Stomach (tissue), 4 donors: Measurements from ENCODE around the gene DTNBP1.

ENCODE experiments used
- EP300 ChIP-seq: sonication (generic); formaldehyde crosslinking; IDR thresholded peaks from one replicate; pipeline ENCODE4 v1.6.1; 2017; ENCODE audit warnings: antibody characterized with exemption
- POLR2A ChIP-seq, 4 donors: fragments of 450-650 bp; IDR thresholded peaks; one replicate each; pipeline ENCODE4 v1.6.1; 2016; ENCODE audit warnings: antibody characterized with exemption in 4 of 4, control low read depth in 2 of 4, mild to moderate bottlenecking in 1 of 4, moderate library complexity in 1 of 4
- POLR2AphosphoS5 ChIP-seq, 3 donors: sonication (generic); formaldehyde crosslinking; IDR thresholded peaks; one replicate each; pipeline ENCODE4 v1.6.1; 2016; ENCODE audit warnings: antibody characterized with exemption in 3 of 3
- TF ChIP-seq, protein P1 (sequence below), 7 experiments: fragments of 450-650 bp in 4 of 7; fragments of 200-600 bp in 3 of 7; sonication (generic) in 3 of 7; IDR thresholded peaks; one replicate each; pipeline ENCODE4 v1.5.1; 2016 to 2019; ENCODE audit warnings: antibody characterized with exemption in 7 of 7, control low read depth in 2 of 7, mild to moderate bottlenecking in 1 of 7

DNA sequence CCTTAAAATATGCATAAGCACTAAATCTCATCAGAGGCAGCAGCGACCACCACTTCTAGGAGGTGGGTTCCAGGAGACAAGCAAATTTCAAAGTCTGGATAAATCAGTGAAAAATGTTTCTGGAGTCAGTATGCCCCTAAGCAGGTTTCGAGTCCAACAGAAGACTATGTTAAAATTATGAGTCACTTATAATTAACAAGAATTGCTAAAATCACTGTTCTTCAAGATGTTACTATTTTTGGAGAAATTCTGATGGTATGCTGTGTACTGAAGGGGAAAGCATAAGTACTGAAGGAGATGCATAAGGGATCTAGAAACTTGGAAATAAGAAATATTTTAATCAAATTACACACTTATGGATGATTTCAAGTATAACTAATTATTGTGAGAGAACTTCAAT is 58.0 kb downstream of the DTNBP1 start:
- TF ChIP-seq EP300 (no peak), POLR2A (IDR thresholded peaks at IDR 0.05) (no peak), POLR2AphosphoS5 (IDR thresholded peaks at IDR 0.05) (no peak)
- TF ChIP-seq, protein P1, sequence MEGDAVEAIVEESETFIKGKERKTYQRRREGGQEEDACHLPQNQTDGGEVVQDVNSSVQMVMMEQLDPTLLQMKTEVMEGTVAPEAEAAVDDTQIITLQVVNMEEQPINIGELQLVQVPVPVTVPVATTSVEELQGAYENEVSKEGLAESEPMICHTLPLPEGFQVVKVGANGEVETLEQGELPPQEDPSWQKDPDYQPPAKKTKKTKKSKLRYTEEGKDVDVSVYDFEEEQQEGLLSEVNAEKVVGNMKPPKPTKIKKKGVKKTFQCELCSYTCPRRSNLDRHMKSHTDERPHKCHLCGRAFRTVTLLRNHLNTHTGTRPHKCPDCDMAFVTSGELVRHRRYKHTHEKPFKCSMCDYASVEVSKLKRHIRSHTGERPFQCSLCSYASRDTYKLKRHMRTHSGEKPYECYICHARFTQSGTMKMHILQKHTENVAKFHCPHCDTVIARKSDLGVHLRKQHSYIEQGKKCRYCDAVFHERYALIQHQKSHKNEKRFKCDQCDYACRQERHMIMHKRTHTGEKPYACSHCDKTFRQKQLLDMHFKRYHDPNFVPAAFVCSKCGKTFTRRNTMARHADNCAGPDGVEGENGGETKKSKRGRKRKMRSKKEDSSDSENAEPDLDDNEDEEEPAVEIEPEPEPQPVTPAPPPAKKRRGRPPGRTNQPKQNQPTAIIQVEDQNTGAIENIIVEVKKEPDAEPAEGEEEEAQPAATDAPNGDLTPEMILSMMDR (IDR thresholded peaks at IDR 0.05), result no peak
